HG03135 (cell line): ENCODE measurements around the gene ERGIC1.
"Not testable (repeated sequence)": the region's sequence is repeated elsewhere in the genome, so short reads cannot be mapped to it uniquely, and the experiment has no call there.

Experiments
- ATAC-seq: cut with Tn5 transposase; IDR thresholded peaks from one replicate; pipeline ENCODE4 v1.9.1; 2021; ENCODE audit warnings: mild to moderate bottlenecking, moderate library complexity; ENCODE audit not compliant: unreplicated experiment

Gene ERGIC1

GRCh38 chr5:172799416-172799815 lies 34.6 kb upstream of the ERGIC1 start:
- no peak for ATAC-seq

- no peak for ATAC-seq
Measured at GRCh38 chr5:172800088-172800551, 33.9 kb upstream of the ERGIC1 start.

- ATAC-seq: no peak
Measured at GRCh38 chr5:172801179-172801671, 32.8 kb upstream of the ERGIC1 start.

GRCh38 chr5:172802112-172802511 lies 31.9 kb upstream of the ERGIC1 start:
- no peak for ATAC-seq

- no peak for ATAC-seq
Measured at GRCh38 chr5:172802567-172803176, 31.4 kb upstream of the ERGIC1 start.

GRCh38 chr5:172805018-172805683 lies 28.9 kb upstream of the ERGIC1 start:
- ATAC-seq: no peak

- no peak for ATAC-seq
Measured at GRCh38 chr5:172805736-172806255, 28.3 kb upstream of the ERGIC1 start.

- peak; percentile 93 for ATAC-seq
Measured at GRCh38 chr5:172806897-172807672, 27.0 kb upstream of the ERGIC1 start.

- no peak for ATAC-seq
Measured at GRCh38 chr5:172807766-172808311, 26.2 kb upstream of the ERGIC1 start.

GRCh38 chr5:172809774-172810173 lies 24.3 kb upstream of the ERGIC1 start:
- no peak for ATAC-seq

- not testable (repeated sequence) for ATAC-seq
Measured at GRCh38 chr5:172810996-172811395, 23.1 kb upstream of the ERGIC1 start.

GRCh38 chr5:172815631-172816030 lies 18.4 kb upstream of the ERGIC1 start:
- no peak for ATAC-seq

GRCh38 chr5:172816925-172817562 lies 17.0 kb upstream of the ERGIC1 start:
- ATAC-seq: no peak

- ATAC-seq: no peak
Measured at GRCh38 chr5:172817664-172818063, 16.4 kb upstream of the ERGIC1 start.

GRCh38 chr5:172818081-172818480 lies 16.0 kb upstream of the ERGIC1 start:
- ATAC-seq: no peak

- ATAC-seq: no peak
Measured at GRCh38 chr5:172819569-172819968, 14.5 kb upstream of the ERGIC1 start.

- ATAC-seq: no peak
Measured at GRCh38 chr5:172820046-172820767, 13.8 kb upstream of the ERGIC1 start.

- no peak for ATAC-seq
Measured at GRCh38 chr5:172821340-172821985, 12.6 kb upstream of the ERGIC1 start.

- ATAC-seq: no peak
Measured at GRCh38 chr5:172823840-172824362, 10.2 kb upstream of the ERGIC1 start.
